HFFc6 (cell line): ENCODE measurements around the gene FBXW9. TPM values are rescaled to one million over a fixed set of nuclear protein-coding genes. Genes with fewer than 3 reads are reported as not detected.

Experiments
- DNase-seq: peaks from one replicate; pipeline ENCODE4 v3.0.0-alpha.2; 2018
- H3K27ac Mint-ChIP-seq: 2 replicates; pipeline ENCODE4 v1.8.0; 2020; ENCODE audit warnings: mild to moderate bottlenecking, mixed read lengths
- H3K27me3 Mint-ChIP-seq: 2 replicates; pipeline ENCODE4 v1.8.0; 2021; ENCODE audit warnings: mild to moderate bottlenecking, moderate library complexity, mixed read lengths; ENCODE audit not compliant: insufficient read depth
- H3K36me3 Mint-ChIP-seq: 2 replicates; pipeline ENCODE4 v1.8.0; 2021; ENCODE audit warnings: low read depth, mixed read lengths
- H3K4me1 Mint-ChIP-seq: 2 replicates; pipeline ENCODE4 v1.8.0; 2020; ENCODE audit warnings: low read depth, mixed read lengths
- H3K4me3 Mint-ChIP-seq: 2 replicates; pipeline ENCODE4 v1.8.0; 2020; ENCODE audit warnings: mild to moderate bottlenecking, moderate library complexity, mixed read lengths
- H3K9me3 Mint-ChIP-seq: 2 replicates; pipeline ENCODE4 v1.8.0; 2020; ENCODE audit warnings: mild to moderate bottlenecking, mixed read lengths
- total RNA-seq, 6 experiments: library from RNA; stranded (reverse); fragmentation: NEBNext Ultra II Directional; extraction: Animal tissue kit (Norgen Biotek cat#: 25700); gene quantifications; 2 replicates in 1 of 6; 3 replicates in 5 of 6; pipeline ENCODE4 v1.2.3, GENCODE V29; 2021
- TF ChIP-seq, protein P1 (sequence below): fragments of 200-600 bp; sonication (generic); IDR thresholded peaks from 2 replicates; pipeline ENCODE4 v1.5.0; 2021; ENCODE audit warnings: antibody characterized with exemption, mild to moderate bottlenecking

The FBXW9 gene
- total RNA-seq, 6 experiments from 2014 or later, result 4.5 to 7.1 (median 5.4) TPM

DNA sequence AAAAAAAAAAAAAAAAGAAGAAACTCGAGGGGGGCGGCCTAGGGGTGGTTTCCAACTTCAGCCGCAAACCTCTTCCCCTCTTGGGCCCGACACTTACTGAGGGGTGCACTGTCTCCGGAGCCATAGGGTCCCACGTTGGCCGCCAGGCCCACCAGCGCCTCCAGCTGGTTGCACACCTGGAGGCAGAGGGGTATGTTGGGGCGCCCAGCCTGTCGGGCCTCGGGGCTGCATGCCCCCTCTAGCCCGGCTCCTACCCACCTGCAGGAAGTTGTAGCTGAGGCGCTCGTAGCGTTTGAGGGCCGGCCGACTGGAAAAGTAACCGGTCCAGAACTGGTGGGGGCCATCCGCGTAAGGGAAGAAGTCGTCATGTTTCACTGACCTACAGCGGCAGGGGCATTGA, 38.5 kb downstream of the FBXW9 start:
- Mint-ChIP-seq H3K4me1 (no peaks in the 10 kb centered on the region), H3K36me3 (peaks cover 23% of the 10 kb centered on the region), H3K27me3 (no peaks in the 10 kb centered on the region), H3K4me3 (no peak overlapping the region), H3K27ac (no peak overlapping the region), H3K9me3 (no peaks in the 10 kb centered on the region)
- TF ChIP-seq, protein P1, sequence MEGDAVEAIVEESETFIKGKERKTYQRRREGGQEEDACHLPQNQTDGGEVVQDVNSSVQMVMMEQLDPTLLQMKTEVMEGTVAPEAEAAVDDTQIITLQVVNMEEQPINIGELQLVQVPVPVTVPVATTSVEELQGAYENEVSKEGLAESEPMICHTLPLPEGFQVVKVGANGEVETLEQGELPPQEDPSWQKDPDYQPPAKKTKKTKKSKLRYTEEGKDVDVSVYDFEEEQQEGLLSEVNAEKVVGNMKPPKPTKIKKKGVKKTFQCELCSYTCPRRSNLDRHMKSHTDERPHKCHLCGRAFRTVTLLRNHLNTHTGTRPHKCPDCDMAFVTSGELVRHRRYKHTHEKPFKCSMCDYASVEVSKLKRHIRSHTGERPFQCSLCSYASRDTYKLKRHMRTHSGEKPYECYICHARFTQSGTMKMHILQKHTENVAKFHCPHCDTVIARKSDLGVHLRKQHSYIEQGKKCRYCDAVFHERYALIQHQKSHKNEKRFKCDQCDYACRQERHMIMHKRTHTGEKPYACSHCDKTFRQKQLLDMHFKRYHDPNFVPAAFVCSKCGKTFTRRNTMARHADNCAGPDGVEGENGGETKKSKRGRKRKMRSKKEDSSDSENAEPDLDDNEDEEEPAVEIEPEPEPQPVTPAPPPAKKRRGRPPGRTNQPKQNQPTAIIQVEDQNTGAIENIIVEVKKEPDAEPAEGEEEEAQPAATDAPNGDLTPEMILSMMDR, result 0 out of 2 replicates have a peak, but pooled peaks have one; percentile 10
- no peak for DNase-seq

DNA sequence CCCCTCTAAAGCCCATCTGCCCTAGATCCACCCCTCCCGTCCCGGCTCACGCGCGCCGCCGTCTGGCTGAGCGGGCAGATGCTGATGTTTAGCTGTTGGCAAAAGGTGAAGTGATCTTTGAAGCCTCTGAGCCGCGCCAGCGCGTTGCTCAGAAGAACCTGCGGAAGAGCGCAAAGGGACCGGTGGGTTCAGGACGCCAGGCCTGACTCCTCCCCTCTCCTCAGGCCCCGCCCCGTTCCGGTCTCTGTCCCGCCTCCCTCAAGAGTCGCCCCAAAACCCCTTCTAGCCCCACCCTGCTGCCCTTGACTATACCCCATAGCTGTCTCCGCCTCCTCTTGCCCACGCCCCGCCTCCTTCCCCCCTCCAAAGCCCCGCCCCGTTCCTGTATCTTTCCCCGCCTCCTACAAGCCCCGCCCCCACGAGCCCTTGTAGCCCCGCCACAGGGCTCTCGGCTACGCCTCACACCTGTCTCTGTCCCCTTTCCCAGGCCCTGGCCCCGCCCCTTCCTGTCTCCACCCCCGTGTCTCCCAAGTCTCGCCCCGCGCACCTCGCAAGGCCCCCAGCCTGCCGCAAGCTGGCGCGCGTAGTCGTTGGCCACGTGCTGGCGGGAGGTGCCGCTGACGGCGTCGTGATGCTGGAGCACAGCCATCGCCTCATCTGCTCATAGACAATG, 39.4 kb downstream of the FBXW9 start:
- H3K27me3 Mint-ChIP-seq, result no peaks in the 10 kb centered on the region
- H3K27ac Mint-ChIP-seq, result no peak overlapping the region
- H3K4me3 Mint-ChIP-seq, result no peak overlapping the region
- no peaks in the 10 kb centered on the region for H3K4me1 Mint-ChIP-seq
- peaks cover 23% of the 10 kb centered on the region for H3K36me3 Mint-ChIP-seq
- no peaks in the 10 kb centered on the region for H3K9me3 Mint-ChIP-seq
- TF ChIP-seq, protein P1, result no peak
- DNase-seq, result no peak

DNA sequence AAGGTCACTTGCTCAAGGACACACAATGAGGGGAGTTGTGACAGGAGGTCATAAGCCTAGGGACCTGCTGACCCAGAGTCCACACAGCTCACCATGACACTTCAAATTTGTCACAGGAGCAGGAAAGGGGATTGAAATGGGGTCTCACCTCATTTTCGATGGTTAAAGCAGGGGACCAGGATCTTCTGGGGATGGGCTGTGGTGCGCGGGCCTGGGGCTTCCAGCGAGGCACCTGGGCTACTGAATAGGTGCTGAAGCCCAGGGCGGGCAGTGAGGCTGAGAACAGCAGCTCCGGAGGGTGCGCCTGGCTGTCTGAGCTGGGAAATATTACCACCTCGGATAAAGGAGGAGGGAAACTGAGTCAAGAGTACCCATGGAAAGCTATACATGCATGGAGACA, 40.9 kb downstream of the FBXW9 start:
- DNase-seq, result no peak
- Mint-ChIP-seq H3K27me3 (no peaks in the 10 kb centered on the region), H3K4me1 (no peaks in the 10 kb centered on the region), H3K4me3 (no peak overlapping the region), H3K36me3 (peaks cover 35% of the 10 kb centered on the region), H3K9me3 (no peaks in the 10 kb centered on the region), H3K27ac (no peak overlapping the region)
- TF ChIP-seq, protein P1, result no peak

DNA sequence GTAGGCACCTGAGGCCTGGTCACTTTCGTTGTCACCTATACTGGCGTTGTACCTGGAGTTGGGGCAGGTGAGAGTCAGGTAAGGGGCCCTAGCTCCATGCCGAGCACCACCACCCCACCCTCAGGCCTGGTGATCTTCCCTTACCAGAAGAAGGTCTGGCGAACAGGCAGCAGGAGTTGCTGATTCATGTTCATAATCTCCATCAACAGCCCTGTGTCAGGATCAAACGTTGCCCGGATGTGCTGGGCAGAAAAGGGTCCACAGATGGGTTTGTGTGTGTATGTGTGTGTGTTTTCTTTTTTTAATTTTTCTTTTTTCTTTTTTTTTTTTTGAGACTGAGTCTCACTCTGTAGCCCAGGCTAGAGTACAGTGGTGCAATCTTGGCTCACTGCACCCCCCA, 44.2 kb downstream of the FBXW9 start:
- DNase-seq, result no peak
- Mint-ChIP-seq H3K4me1 (no peaks in the 10 kb centered on the region), H3K36me3 (peaks cover 35% of the 10 kb centered on the region), H3K27me3 (no peaks in the 10 kb centered on the region), H3K27ac (no peak overlapping the region), H3K9me3 (no peaks in the 10 kb centered on the region), H3K4me3 (no peak overlapping the region)
- TF ChIP-seq, protein P1, result no peak

DNA sequence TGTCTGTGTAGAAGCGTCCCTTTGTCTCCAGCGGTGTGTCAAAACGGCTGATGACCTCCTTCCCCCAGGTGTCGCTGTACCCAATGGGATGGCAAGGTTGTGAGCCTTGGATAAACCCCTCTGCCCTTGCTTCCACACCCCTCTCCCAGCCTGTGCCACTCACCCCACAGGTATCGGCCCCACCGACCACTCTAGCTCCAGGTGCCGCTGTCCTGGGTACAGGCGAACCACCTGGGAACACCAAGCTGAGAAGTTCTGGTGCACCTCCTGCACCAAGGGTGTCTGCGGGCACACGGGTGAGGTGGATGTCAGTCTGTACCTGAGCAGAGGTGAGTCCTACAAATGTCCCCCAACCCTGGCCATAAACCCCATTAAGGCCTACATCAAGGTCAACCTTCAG, 46.5 kb downstream of the FBXW9 start:
- no peak overlapping the region for H3K27ac Mint-ChIP-seq
- no peak overlapping the region for H3K4me3 Mint-ChIP-seq
- H3K27me3 Mint-ChIP-seq, result no peaks in the 10 kb centered on the region
- TF ChIP-seq, protein P1, result no peak
- peaks cover 24% of the 10 kb centered on the region for H3K36me3 Mint-ChIP-seq
- DNase-seq, result no peak
- H3K4me1 Mint-ChIP-seq, result no peaks in the 10 kb centered on the region
- no peaks in the 10 kb centered on the region for H3K9me3 Mint-ChIP-seq
